ENCODE measurements around the gene LRRN2. TPM values are rescaled to one million over a fixed set of nuclear protein-coding genes. Genes with fewer than 3 reads are reported as not detected.
A peak's percentile ranks its signal among the peaks of the same experiment; 100 is the strongest.

Gene LRRN2
- total RNA-seq, 1 experiment from 2014 or later, result 5.3 TPM

DNA sequence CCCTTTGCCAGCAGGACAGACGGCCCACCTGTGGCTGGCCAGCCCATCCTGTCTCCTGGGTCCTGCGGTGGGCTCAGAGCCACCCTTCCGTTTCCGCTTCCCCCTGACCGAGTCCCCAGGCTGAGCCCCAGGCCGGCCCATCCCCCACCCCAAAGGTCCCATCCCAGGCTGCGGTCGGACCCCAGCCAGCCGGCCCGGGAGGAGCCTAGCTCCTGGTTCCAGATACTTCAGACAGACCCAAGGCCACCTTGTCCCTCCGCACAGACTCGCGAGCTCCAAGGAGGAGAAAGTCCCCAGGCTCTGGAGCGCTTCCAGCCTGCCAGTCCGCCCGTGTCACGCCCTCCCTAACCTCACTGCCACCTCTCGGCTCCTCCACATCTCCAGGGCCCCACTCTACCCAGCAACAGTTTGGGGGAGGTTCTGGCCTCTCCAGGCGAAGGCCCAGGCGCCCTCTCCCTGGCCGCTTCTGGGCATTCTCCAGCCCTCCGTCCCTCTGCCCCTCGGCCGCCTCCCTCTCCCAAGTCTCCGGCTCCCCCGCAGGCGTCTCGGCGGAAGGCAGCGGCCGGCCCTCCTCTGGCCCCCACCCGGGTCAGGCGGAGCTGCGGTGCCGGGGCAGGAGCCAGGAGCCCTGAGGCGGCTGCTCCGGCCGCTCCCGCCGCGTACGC, 835 bp downstream of the LRRN2 start:
- peak; percentile 50 for DNase-seq (ENCODE audit: low spot score)
- ChIA-PET POLR2A (interaction anchor here (1.4 kb wide), 1 partner anchor 110 kb away, joined by 3 read pairs; no protein-coding TSS in a partner anchor), CTCF (interaction anchor here (0.5 to 6.1 kb wide), 22 partner anchors 7 to 1338 kb away, joined by 3 to 40 read pairs (median 5); partner anchors contain the start of gene MDM4)
- TF ChIP-seq, protein P1, sequence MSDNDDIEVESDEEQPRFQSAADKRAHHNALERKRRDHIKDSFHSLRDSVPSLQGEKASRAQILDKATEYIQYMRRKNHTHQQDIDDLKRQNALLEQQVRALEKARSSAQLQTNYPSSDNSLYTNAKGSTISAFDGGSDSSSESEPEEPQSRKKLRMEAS (CRISPR knock-in tag; IDR thresholded peaks at IDR 0.05), result no peak
- peak; percentile 54; the same call in 1 of the 2 replicates for TF ChIP-seq FOXP1 (CRISPR knock-in tag; IDR thresholded peaks at IDR 0.05; ENCODE audit: borderline replicate concordance)
- TF ChIP-seq, protein P2, sequence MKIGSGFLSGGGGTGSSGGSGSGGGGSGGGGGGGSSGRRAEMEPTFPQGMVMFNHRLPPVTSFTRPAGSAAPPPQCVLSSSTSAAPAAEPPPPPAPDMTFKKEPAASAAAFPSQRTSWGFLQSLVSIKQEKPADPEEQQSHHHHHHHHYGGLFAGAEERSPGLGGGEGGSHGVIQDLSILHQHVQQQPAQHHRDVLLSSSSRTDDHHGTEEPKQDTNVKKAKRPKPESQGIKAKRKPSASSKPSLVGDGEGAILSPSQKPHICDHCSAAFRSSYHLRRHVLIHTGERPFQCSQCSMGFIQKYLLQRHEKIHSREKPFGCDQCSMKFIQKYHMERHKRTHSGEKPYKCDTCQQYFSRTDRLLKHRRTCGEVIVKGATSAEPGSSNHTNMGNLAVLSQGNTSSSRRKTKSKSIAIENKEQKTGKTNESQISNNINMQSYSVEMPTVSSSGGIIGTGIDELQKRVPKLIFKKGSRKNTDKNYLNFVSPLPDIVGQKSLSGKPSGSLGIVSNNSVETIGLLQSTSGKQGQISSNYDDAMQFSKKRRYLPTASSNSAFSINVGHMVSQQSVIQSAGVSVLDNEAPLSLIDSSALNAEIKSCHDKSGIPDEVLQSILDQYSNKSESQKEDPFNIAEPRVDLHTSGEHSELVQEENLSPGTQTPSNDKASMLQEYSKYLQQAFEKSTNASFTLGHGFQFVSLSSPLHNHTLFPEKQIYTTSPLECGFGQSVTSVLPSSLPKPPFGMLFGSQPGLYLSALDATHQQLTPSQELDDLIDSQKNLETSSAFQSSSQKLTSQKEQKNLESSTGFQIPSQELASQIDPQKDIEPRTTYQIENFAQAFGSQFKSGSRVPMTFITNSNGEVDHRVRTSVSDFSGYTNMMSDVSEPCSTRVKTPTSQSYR (CRISPR knock-in tag; IDR thresholded peaks at IDR 0.05), result peak; percentile 69
- TF ChIP-seq, protein P3, sequence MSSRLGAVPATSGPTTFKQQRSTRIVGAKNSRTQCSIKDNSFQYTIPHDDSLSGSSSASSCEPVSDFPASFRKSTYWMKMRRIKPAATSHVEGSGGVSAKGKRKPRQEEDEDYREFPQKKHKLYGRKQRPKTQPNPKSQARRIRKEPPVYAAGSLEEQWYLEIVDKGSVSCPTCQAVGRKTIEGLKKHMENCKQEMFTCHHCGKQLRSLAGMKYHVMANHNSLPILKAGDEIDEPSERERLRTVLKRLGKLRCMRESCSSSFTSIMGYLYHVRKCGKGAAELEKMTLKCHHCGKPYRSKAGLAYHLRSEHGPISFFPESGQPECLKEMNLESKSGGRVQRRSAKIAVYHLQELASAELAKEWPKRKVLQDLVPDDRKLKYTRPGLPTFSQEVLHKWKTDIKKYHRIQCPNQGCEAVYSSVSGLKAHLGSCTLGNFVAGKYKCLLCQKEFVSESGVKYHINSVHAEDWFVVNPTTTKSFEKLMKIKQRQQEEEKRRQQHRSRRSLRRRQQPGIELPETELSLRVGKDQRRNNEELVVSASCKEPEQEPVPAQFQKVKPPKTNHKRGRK (CRISPR knock-in tag; IDR thresholded peaks at IDR 0.05; ENCODE audit: borderline replicate concordance), result no peak
- TF ChIP-seq ZBTB21 (CRISPR knock-in tag; IDR thresholded peaks at IDR 0.05; ENCODE audit: borderline replicate concordance), result no peak
- 0 out of 2 replicates have a peak, but pooled peaks have one; percentile 32 for TF ChIP-seq ESRRA (CRISPR knock-in tag; IDR thresholded peaks at IDR 0.05; ENCODE audit: borderline replicate concordance)
- TF ChIP-seq MYBL2 (CRISPR knock-in tag; IDR thresholded peaks at IDR 0.05), result peak; percentile 19; the same call in 1 of the 2 replicates
- TF ChIP-seq SMAD3 (CRISPR knock-in tag; IDR thresholded peaks at IDR 0.05; ENCODE audit: borderline replicate concordance), result peak; percentile 35; the same call in 1 of the 2 replicates
- Mint-ChIP-seq H3K36me3 (no peaks in the 10 kb centered on the region), H3K4me3 (peak overlapping the region; percentile 81), H3K27ac (no peak overlapping the region), H3K9me3 (no peaks in the 10 kb centered on the region), H3K27me3 (ENCODE audit: low read depth) (peaks cover 62% of the 10 kb centered on the region), H3K4me1 (peaks cover 26% of the 10 kb centered on the region)
- peak; percentile 59 for ATAC-seq

DNA sequence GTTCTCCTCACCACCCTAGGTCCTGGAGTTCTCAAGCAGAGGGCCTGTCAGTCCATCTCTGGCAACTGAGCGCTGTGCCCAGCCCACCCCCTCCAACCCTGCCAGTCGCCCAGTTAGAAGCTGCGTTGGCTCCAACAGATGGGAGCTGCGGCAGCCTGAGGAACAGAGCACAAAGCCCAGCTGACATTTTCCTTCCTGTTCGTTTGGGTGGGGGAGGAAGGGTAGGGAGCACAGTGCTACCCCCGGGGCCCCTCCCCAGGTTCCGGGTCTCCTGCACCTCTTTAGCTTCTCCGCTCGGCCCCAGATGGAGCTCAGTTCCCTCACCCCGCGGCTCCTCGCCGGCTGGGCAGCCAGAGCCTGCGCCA, 1.4 kb downstream of the LRRN2 start:
- H3K4me3 Mint-ChIP-seq, result peak overlapping the region; percentile 81
- peaks cover 57% of the 10 kb centered on the region for H3K27me3 Mint-ChIP-seq (ENCODE audit: low read depth)
- no peak for TF ChIP-seq IRF2 (CRISPR knock-in tag; IDR thresholded peaks at IDR 0.05; ENCODE audit: borderline replicate concordance, low read depth)
- TF ChIP-seq, protein P4, sequence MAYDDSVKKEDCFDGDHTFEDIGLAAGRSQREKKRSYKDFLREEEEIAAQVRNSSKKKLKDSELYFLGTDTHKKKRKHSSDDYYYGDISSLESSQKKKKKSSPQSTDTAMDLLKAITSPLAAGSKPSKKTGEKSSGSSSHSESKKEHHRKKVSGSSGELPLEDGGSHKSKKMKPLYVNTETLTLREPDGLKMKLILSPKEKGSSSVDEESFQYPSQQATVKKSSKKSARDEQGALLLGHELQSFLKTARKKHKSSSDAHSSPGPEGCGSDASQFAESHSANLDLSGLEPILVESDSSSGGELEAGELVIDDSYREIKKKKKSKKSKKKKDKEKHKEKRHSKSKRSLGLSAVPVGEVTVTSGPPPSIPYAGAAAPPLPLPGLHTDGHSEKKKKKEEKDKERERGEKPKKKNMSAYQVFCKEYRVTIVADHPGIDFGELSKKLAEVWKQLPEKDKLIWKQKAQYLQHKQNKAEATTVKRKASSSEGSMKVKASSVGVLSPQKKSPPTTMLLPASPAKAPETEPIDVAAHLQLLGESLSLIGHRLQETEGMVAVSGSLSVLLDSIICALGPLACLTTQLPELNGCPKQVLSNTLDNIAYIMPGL (CRISPR knock-in tag; IDR thresholded peaks at IDR 0.05), result 0 out of 2 replicates have a peak, but pooled peaks have one; percentile 21
- TF ChIP-seq ZNF219 (CRISPR knock-in tag; IDR thresholded peaks at IDR 0.05; ENCODE audit: borderline replicate concordance), result no peak
- TF ChIP-seq PRRX2 (CRISPR knock-in tag; IDR thresholded peaks at IDR 0.05), result no peak
- no peak for TF ChIP-seq JAZF1 (CRISPR knock-in tag; IDR thresholded peaks at IDR 0.05)
- TF ChIP-seq EMX1 (CRISPR knock-in tag; IDR thresholded peaks at IDR 0.05), result no peak
- TF ChIP-seq, protein P5, sequence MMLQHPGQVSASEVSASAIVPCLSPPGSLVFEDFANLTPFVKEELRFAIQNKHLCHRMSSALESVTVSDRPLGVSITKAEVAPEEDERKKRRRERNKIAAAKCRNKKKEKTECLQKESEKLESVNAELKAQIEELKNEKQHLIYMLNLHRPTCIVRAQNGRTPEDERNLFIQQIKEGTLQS (CRISPR knock-in tag; conservative IDR thresholded peaks at IDR 0.05), result no peak
- no peak for TF ChIP-seq FOXP1 (CRISPR knock-in tag; IDR thresholded peaks at IDR 0.05; ENCODE audit: borderline replicate concordance)
- TF ChIP-seq, protein P6, sequence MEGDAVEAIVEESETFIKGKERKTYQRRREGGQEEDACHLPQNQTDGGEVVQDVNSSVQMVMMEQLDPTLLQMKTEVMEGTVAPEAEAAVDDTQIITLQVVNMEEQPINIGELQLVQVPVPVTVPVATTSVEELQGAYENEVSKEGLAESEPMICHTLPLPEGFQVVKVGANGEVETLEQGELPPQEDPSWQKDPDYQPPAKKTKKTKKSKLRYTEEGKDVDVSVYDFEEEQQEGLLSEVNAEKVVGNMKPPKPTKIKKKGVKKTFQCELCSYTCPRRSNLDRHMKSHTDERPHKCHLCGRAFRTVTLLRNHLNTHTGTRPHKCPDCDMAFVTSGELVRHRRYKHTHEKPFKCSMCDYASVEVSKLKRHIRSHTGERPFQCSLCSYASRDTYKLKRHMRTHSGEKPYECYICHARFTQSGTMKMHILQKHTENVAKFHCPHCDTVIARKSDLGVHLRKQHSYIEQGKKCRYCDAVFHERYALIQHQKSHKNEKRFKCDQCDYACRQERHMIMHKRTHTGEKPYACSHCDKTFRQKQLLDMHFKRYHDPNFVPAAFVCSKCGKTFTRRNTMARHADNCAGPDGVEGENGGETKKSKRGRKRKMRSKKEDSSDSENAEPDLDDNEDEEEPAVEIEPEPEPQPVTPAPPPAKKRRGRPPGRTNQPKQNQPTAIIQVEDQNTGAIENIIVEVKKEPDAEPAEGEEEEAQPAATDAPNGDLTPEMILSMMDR (IDR thresholded peaks at IDR 0.05), result no peak

More for the DNA sequence above, 1.4 kb downstream of the LRRN2 start:
- ATAC-seq (no peak), DNase-seq (ENCODE audit: low spot score) (no peak)
- no peak overlapping the region for H3K27ac Mint-ChIP-seq
- ChIA-PET CTCF (interaction anchor here (0.6 to 6.1 kb wide), 20 partner anchors 9 to 1338 kb away, joined by 3 to 40 read pairs (median 5); partner anchors contain the start of gene MDM4), POLR2A (interaction anchor here (1.4 kb wide), 1 partner anchor 111 kb away, joined by 3 read pairs; no protein-coding TSS in a partner anchor)
- no peaks in the 10 kb centered on the region for H3K36me3 Mint-ChIP-seq
- no peaks in the 10 kb centered on the region for H3K9me3 Mint-ChIP-seq
- H3K4me1 Mint-ChIP-seq, result peaks cover 26% of the 10 kb centered on the region

Measured in WTC11 (cell line).